Coronary artery (tissue), 2 donors: ENCODE measurements around the gene FXYD2.
A peak's percentile ranks its signal among the peaks of the same experiment; 100 is the strongest.

Experiments
- DNase-seq: peaks from one replicate; pipeline ENCODE4 v3.0.0-alpha.2; 2017; ENCODE audit warnings: low spot score
- H3K27ac ChIP-seq, 2 donors: fragments of 200-600 bp; sonication (generic); one replicate each; pipeline ENCODE4 v1.5.1; 2016 to 2019
- H3K4me3 ChIP-seq: fragments of 200-600 bp; sonication (generic); 2 replicates; pipeline ENCODE4 v1.5.1; 2016; ENCODE audit warnings: mild to moderate bottlenecking, moderate library complexity
- TF ChIP-seq, protein P1 (sequence below): fragments of 200-600 bp; sonication (generic); IDR thresholded peaks from one replicate; pipeline ENCODE4 v1.5.1; 2019; ENCODE audit warnings: antibody characterized with exemption

The FXYD2 gene

DNA sequence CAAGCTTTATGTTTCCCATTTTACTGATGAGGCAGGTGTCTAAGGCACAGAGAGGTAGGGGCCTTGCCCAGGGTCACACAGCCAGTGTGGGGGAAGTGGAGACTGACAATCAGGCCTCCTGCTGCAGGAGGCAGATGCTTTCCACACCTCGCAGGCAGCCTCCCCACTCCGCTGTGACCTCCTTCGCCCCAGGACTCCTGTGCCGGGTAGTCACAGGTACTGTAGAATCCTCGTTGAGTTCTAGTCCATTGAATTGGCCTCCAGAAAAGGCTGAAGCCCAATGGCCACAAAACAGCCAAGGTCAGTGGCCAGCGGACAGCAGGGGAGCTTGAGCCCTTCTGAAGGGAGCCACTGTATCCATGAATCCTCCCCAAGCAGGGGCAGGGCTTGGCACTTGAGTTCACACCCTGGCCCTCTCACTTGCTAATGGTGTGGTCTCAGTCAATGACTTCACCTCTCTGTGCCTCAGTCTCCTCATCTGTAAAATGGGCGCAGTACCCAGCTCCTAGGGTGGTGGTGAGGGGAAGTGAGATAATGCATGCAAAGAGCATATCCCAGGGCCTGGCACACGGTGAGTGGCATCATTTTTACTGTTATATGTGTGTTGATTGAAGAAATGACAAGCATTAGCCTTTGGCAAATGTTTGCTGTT is 1.1 kb upstream of the FXYD2 start:
- TF ChIP-seq, protein P1, sequence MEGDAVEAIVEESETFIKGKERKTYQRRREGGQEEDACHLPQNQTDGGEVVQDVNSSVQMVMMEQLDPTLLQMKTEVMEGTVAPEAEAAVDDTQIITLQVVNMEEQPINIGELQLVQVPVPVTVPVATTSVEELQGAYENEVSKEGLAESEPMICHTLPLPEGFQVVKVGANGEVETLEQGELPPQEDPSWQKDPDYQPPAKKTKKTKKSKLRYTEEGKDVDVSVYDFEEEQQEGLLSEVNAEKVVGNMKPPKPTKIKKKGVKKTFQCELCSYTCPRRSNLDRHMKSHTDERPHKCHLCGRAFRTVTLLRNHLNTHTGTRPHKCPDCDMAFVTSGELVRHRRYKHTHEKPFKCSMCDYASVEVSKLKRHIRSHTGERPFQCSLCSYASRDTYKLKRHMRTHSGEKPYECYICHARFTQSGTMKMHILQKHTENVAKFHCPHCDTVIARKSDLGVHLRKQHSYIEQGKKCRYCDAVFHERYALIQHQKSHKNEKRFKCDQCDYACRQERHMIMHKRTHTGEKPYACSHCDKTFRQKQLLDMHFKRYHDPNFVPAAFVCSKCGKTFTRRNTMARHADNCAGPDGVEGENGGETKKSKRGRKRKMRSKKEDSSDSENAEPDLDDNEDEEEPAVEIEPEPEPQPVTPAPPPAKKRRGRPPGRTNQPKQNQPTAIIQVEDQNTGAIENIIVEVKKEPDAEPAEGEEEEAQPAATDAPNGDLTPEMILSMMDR, result no peak
- Histone ChIP-seq H3K4me3 (no peak overlapping the region), H3K27ac (peak overlapping the region in 1 of 2 donors; percentile 9)
- DNase-seq, result peak; percentile 66

DNA sequence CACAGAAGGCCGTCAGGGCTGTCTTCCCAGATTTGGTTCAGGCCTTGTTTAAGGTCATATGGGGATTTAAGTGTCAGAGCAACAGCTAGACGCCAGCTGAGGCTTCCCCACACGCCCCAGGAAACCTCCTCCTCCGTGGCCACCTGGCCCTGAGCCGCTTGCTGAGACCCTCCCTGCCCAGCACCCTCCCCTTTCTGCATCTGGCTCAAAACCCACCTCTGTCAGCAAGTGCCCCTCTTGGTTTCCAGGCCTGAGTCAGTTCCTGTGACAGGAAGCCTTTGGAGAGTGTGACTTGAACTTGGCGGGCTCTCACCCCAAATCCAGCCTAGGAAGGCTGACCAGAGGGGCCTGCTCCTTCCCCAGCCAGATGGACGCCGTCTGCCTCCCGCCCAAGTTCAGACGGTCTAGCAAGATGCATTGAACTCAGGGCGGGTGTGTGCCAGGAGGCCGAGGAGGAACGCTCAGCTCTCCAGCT is 561 bp downstream of the FXYD2 start:
- H3K4me3 ChIP-seq, result peak overlapping the region; percentile 26
- DNase-seq, result peak; percentile 80
- H3K27ac ChIP-seq, result peak overlapping the region; percentile 46 to 87
- TF ChIP-seq, protein P1, result no peak

DNA sequence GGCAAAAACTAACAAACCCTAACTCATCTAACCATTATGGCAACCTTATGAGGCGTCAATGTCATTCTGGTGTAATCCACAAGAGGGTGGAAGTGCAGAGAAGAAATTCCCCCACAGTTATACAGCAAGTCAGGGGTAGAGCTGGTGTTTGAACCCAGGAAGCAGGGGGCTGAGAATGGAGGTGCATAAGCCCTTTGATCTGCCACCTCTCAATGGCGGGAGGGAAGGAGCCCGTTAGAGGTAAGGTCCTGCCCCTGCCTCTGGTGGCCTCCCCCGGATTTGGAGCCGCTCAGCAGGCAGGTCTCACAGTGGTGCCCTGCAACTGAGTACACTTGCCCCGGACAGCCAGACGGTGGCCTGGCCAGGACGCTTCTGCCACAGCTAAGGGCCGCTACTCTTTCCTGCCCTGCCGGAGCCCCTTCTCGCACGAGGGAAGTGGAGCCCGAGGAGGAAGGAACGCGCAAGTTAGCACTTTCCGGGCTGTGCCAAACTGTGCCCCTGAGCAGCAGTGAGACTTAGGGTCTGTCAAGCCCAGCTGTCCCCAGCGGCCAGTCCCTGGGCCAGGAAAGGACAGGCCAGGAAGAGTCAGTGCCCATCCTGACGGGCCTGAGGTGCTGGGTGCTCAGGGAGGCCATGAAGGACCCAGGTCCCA is 1.1 kb downstream of the FXYD2 start:
- TF ChIP-seq, protein P1, result no peak
- H3K4me3 ChIP-seq, result no peak overlapping the region
- H3K27ac ChIP-seq, result peak overlapping the region; percentile 46 to 87

DNA sequence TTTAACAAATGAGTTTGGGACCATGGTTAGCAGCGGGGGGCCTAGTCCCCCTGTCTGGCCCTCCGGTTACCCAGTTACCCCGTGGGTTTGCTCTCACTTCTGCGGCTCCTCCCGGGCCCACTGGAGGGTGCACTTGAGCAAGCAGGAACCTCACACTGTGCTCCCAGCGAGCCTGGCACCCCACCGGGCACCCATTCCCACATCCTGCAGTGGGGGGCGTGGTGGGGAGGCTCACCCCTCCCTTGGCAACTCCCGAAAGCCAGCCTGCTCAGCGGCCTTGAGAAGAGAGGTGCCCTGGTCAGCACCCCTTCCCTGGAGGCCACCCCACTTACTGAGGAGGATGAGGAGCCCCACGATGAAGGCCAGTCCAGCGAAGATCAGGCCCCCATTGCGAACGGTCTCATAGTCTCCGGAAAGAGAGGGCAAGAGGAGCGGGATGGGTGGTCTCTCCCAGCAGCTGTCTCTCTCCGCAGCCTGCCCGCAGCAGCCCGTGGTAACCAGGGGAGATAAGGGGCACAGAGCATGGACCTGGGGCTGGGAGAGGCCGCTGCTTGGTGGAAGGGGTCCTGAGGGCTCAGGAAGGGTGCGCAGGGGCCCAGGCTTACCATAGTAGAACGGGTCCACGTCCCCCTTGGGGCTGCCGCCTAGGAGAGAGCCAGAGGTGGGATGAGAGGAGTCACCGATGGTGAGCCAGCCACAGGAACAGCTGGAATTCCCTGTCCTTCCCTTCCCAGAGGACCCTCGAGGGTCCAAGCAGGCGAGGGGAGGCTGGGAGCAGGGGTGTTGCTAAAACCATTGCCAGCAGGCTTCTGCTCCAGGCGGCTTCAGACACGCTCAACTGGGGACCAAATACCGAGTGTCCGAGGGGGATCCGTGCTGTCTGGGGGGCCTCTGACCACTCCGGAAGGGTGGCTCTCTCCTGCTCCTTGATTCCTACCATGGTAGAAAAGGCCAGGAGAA is 2.2 kb downstream of the FXYD2 start:
- Histone ChIP-seq H3K4me3 (no peak overlapping the region), H3K27ac (peak overlapping the region in 1 of 2 donors; percentile 40)
- DNase-seq, result peak; percentile 73
- TF ChIP-seq, protein P1, result no peak

More for the DNA sequence above, 1.1 kb downstream of the FXYD2 start:
- peak; percentile 78 for DNase-seq

DNA sequence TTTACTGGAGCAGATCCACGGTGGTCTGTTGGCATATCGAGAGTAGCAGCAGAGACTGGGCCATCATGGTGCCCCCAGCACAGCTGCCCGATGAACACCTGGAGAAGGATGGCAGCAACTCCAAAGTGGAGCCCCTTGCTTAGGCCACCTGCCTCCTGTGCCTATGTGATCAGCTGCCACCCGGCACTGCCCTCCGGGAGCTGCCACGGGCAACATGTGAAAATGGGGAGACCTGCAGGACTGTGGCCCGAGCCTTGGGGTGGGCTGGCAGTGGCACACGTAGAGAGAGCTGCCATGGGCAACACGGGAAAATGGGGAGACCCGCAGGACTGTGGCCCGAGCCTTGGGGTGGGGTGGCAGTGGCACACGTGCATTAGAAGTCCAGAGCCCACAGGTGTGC is 3.1 kb downstream of the FXYD2 start:
- TF ChIP-seq, protein P1, result no peak
- no peak overlapping the region for H3K4me3 ChIP-seq
- DNase-seq, result no peak
- no peak overlapping the region for H3K27ac ChIP-seq

DNA sequence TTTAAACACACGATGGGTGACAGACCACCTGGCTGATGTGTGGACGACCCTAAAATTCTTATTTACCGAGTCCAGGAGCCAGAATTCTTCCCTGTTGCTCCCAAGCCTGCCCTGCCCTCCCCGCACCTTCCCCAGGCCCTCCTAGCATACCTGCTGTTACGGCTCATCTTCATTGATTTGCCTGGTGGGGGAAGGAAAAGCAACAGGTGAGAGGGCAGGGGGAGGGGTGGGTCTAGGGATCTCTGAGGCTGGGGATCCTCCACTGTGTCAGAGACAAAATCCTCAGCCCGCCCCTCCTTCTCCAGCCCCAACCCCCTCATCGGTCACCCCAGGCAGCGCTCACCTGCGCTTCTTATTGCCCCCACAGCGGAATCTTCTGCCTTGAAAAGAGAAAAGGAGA is 4.0 kb downstream of the FXYD2 start:
- TF ChIP-seq, protein P1, result no peak
- H3K27ac ChIP-seq, result no peak overlapping the region
- no peak overlapping the region for H3K4me3 ChIP-seq
- no peak for DNase-seq
